T-cell (primary cell): ENCODE results near the gene ADGRD1. TPM values are rescaled to one million over a fixed set of nuclear protein-coding genes. Genes with fewer than 3 reads are reported as not detected.

Source experiments
- ATAC-seq, 4 experiments: fragments of 200-7000 bp in 3 of 4; fragments of 150-1000 bp in 1 of 4; cut with Tn5 transposase; replicated peaks in 1 of 4; 1 replicate in 3 of 4; 2 replicates in 1 of 4; pipeline ENCODE4 v1.10.0; 2021; ENCODE audit warnings: moderate library complexity in 3 of 4, mild to moderate bottlenecking in 2 of 4, moderate number of reproducible peaks in 1 of 4
- CTCF ChIA-PET, 2 donors: fragments of 300-600 bp; sonication (Branson Sonifier 250); formaldehyde crosslinking; loops; one replicate each; lab custom pipeline; 2022; ENCODE audit warnings: antibody characterized with exemption in 2 of 2; lab: Charles Lee
- POLR2A ChIA-PET, 2 donors: fragments of 300-600 bp; sonication (Branson Sonifier 250); formaldehyde crosslinking; loops; one replicate each; lab custom pipeline; 2022; ENCODE audit warnings: antibody characterized with exemption in 2 of 2; lab: Charles Lee
- DNase-seq, 35 experiments: peaks; one replicate each; pipeline versions ENCODE4 v3.0.0 to v3.0.0-alpha.2; 2013 to 2023
- H3K27ac ChIP-seq: one replicate; pipeline ENCODE4 v1.5.1; 2013; ENCODE audit warnings: low read length
- H3K27me3 ChIP-seq, 2 experiments: replicated peaks in 1 of 2; 1 replicate in 1 of 2; 2 replicates in 1 of 2; pipeline versions ENCODE4 v1.6.1 to v1.7.0; 2013; ENCODE audit warnings: low read length in 1 of 2, mixed read lengths in 1 of 2; ENCODE audit not compliant: control insufficient read depth in 2 of 2, insufficient read depth in 2 of 2; ENCODE audit errors: extremely low read depth in 1 of 2
- H3K36me3 ChIP-seq, 2 donors: 1 replicate in 1 of 2; 2 replicates in 1 of 2; pipeline versions ENCODE4 v1.6.1 to v1.7.0; 2013; ENCODE audit warnings: low read length in 1 of 2; ENCODE audit not compliant: control insufficient read depth in 2 of 2, insufficient read depth in 1 of 2; ENCODE audit errors: extremely low read depth in 1 of 2
- H3K4me1 ChIP-seq, 2 experiments: 1 replicate in 1 of 2; 2 replicates in 1 of 2; pipeline versions ENCODE4 v1.6.1 to v1.7.0; 2013; ENCODE audit warnings: low read length in 2 of 2, mixed read lengths in 1 of 2; ENCODE audit not compliant: insufficient read depth in 2 of 2, control insufficient read depth in 1 of 2; ENCODE audit errors: extremely low read depth in 1 of 2
- H3K4me3 ChIP-seq, 2 donors: 1 replicate in 1 of 2; 2 replicates in 1 of 2; pipeline versions ENCODE4 v1.5.1 to v1.7.0; 2013; ENCODE audit warnings: mild to moderate bottlenecking in 2 of 2, low read length in 1 of 2, moderate library complexity in 1 of 2; ENCODE audit not compliant: control insufficient read depth in 1 of 2; ENCODE audit errors: extremely low read depth in 1 of 2
- H3K9me3 ChIP-seq: 2 replicates; pipeline ENCODE4 v1.7.0; 2013
- H3K27ac Mint-ChIP-seq, 2 donors: one replicate each; pipeline ENCODE4 v1.8.0; 2020 to 2021; ENCODE audit warnings: mild to moderate bottlenecking in 2 of 2, mixed read lengths in 2 of 2
- H3K27me3 Mint-ChIP-seq, 2 donors: one replicate each; pipeline ENCODE4 v1.8.0; 2021 to 2022; ENCODE audit warnings: mixed read lengths in 2 of 2
- H3K36me3 Mint-ChIP-seq: one replicate; pipeline ENCODE4 v1.8.0; 2021; ENCODE audit warnings: mixed read lengths
- H3K4me1 Mint-ChIP-seq, 3 donors: one replicate each; pipeline ENCODE4 v1.8.0; 2020 to 2022; ENCODE audit warnings: mixed read lengths in 3 of 3, mild to moderate bottlenecking in 1 of 3
- H3K4me3 Mint-ChIP-seq, 3 donors: one replicate each; pipeline ENCODE4 v1.8.0; 2020 to 2022; ENCODE audit warnings: mild to moderate bottlenecking in 3 of 3, mixed read lengths in 3 of 3, moderate library complexity in 3 of 3
- H3K9me3 Mint-ChIP-seq, 3 donors: one replicate each; pipeline ENCODE4 v1.8.0; 2020 to 2022; ENCODE audit warnings: mixed read lengths in 3 of 3
- WGBS: methylation state at CpG from one replicate; pipeline ENCODE4 v1.1.5; 2013; ENCODE audit warnings: missing lambda C conversion rate; ENCODE audit not compliant: insufficient coverage; 5-methylcytosine and 5-hydroxymethylcytosine counted together
- total RNA-seq, 35 experiments: library from RNA in 6 of 35; stranded (reverse) in 6 of 35; fragments of 120-200 nt in 1 of 35; gene quantifications; one replicate each; pipeline versions ENCODE4 v1.2.1 to v1.2.4 and lab custom pipeline; 2013 to 2026

The ADGRD1 gene
- total RNA-seq, 5 donors from 2014 or later (not counting 1 experiment from before 2014, with no cell fraction given), result 0.29 to 1.1 (median 0.43) TPM; not detected in 1

DNA sequence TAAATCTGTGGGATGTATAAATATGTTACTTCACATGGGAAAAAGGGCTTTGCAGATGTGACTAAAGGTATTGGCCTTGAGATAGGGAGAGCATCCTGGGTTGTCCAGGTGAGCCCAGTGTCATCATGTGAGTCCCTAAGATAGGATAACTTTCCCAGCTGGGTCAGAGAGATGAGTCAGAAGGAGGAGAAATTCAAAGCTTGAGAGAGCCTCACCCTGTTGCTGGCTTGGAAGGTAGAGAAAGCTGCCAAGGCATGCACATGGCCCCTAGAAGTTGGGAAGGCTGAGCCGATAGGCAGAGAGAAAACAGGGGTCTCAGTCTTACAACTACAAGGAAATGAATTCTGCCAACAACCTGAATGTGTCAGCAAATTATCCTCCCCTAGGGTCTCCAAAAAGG lies 213.0 kb downstream of the ADGRD1 start:
- H3K27ac ChIP-seq, result no peak overlapping the region
- no peaks in the 10 kb centered on the region for H3K36me3 ChIP-seq
- DNase-seq, result no peak
- H3K4me3 ChIP-seq, result no peak overlapping the region
- H3K4me1 ChIP-seq, result no peaks in the 10 kb centered on the region
- Mint-ChIP-seq H3K4me3 (no peak overlapping the region), H3K27me3 (peaks cover 24 to 33% of the 10 kb centered on the region in 2 donors), H3K4me1 (no peaks in the 10 kb centered on the region), H3K9me3 (no peaks in the 10 kb centered on the region), H3K36me3 (no peaks in the 10 kb centered on the region), H3K27ac (no peak overlapping the region)
- ChIA-PET CTCF (no interaction called here), POLR2A (no interaction called here)
- no peaks in the 10 kb centered on the region for H3K9me3 ChIP-seq
- WGBS, result 100% methylated on average over 1 of the region's 1 CpG
- peaks cover 0 to 22% of the 10 kb centered on the region in 2 experiments for H3K27me3 ChIP-seq
- no peak for ATAC-seq

DNA sequence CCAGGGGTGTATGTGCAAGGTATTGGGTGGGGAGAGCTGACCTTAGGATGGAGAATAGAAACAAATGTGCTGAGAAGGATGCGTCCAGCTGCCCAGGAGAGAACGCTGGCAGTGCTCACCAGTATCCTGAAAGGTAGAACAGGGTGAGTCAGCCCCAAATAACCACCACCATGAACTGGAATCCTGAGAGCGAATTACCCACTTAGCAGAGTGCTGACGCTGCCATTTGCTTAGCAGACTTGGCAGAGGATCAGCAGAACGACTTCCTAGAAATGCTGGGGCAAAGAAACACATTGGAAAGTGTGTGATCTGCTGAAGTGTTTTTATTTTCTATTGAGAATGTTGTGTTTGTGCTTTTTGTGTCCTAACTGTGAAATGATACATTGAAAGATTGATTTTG lies 213.6 kb downstream of the ADGRD1 start:
- Mint-ChIP-seq H3K36me3 (no peaks in the 10 kb centered on the region), H3K9me3 (no peaks in the 10 kb centered on the region), H3K4me1 (no peaks in the 10 kb centered on the region), H3K27me3 (peaks cover 22 to 33% of the 10 kb centered on the region in 2 donors), H3K4me3 (no peak overlapping the region), H3K27ac (no peak overlapping the region)
- WGBS, result 52% methylated on average over 2 of the region's 5 CpGs
- no peak overlapping the region for H3K27ac ChIP-seq
- peaks cover 0 to 22% of the 10 kb centered on the region in 2 experiments for H3K27me3 ChIP-seq
- H3K4me1 ChIP-seq, result no peaks in the 10 kb centered on the region
- ChIA-PET POLR2A (no interaction called here), CTCF (no interaction called here)
- ATAC-seq (no peak), DNase-seq (no peak)
- no peaks in the 10 kb centered on the region for H3K36me3 ChIP-seq
- no peak overlapping the region for H3K4me3 ChIP-seq
- H3K9me3 ChIP-seq, result no peaks in the 10 kb centered on the region

DNA sequence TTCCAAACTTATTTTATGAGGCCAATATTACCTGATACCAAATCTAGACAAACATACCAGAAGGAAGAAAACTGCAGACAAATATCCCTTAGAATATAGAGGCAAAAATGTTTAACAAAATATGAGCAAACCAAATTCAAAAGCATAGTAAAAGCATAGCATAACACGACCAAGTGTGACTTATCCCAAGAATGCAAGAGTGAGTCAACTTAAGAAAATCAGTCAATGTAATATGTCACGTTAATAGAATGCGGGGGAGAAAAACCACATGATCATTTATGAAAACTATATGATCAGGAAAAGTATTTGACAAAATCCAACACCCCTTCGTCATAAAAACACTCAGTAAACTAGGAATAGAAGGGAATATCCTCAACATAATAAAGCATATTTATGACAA lies 217.3 kb downstream of the ADGRD1 start:
- Mint-ChIP-seq H3K4me3 (no peak overlapping the region), H3K36me3 (peaks cover 2% of the 10 kb centered on the region), H3K9me3 (peaks cover 5 to 18% (median 10%) of the 10 kb centered on the region in 3 donors), H3K27ac (no peak overlapping the region), H3K27me3 (peaks cover 13 to 28% of the 10 kb centered on the region in 2 donors), H3K4me1 (no peaks in the 10 kb centered on the region)
- no peaks in the 10 kb centered on the region for H3K36me3 ChIP-seq
- H3K4me1 ChIP-seq, result no peaks in the 10 kb centered on the region
- H3K4me3 ChIP-seq, result no peak overlapping the region
- ATAC-seq (no peak), DNase-seq (no peak)
- WGBS, result no CpG with 5 or more reads among the region's 4 CpGs
- H3K27me3 ChIP-seq, result peaks cover 0 to 17% of the 10 kb centered on the region in 2 experiments
- ChIA-PET POLR2A (no interaction called here), CTCF (interaction anchor here in 1 of 2 donors (1.0 kb wide), 1 partner anchor 16 kb away, joined by 3 read pairs; no protein-coding TSS in a partner anchor)
- no peak overlapping the region for H3K27ac ChIP-seq
- no peaks in the 10 kb centered on the region for H3K9me3 ChIP-seq

DNA sequence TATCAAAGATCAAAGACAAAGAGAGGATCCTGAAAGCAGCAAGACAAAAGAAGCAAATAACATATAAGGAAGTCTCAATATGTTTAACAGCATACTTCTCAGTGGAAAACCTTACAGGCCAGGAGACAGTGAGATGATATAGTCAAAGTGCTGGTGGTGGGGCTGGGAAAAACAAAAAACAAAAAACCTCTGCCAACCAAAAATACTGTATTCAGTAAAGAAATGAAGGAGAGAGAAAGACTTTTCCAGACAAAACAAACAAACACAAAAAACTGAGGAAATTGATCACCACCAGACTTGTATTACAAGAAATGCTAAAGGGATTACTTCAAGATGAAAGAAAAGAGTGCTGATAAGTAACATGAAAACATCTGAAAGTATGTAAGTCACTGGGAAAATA lies 221.2 kb downstream of the ADGRD1 start:
- ChIA-PET CTCF (no interaction called here), POLR2A (no interaction called here)
- no peak overlapping the region for H3K27ac ChIP-seq
- H3K9me3 ChIP-seq, result no peaks in the 10 kb centered on the region
- H3K36me3 Mint-ChIP-seq, result peaks cover 4% of the 10 kb centered on the region
- H3K27me3 ChIP-seq, result peaks cover 0 to 18% of the 10 kb centered on the region in 2 experiments
- H3K4me3 ChIP-seq, result no peak overlapping the region
- no peak for DNase-seq
- H3K4me1 Mint-ChIP-seq, result no peaks in the 10 kb centered on the region
- no peak for ATAC-seq
- no peaks in the 10 kb centered on the region for H3K4me1 ChIP-seq
- H3K27ac Mint-ChIP-seq, result no peak overlapping the region
- H3K4me3 Mint-ChIP-seq, result no peak overlapping the region
- no peaks in the 10 kb centered on the region for H3K36me3 ChIP-seq
- peaks cover 5 to 30% (median 15%) of the 10 kb centered on the region in 3 donors for H3K9me3 Mint-ChIP-seq
- H3K27me3 Mint-ChIP-seq, result peaks cover 12 to 18% of the 10 kb centered on the region in 2 donors

DNA sequence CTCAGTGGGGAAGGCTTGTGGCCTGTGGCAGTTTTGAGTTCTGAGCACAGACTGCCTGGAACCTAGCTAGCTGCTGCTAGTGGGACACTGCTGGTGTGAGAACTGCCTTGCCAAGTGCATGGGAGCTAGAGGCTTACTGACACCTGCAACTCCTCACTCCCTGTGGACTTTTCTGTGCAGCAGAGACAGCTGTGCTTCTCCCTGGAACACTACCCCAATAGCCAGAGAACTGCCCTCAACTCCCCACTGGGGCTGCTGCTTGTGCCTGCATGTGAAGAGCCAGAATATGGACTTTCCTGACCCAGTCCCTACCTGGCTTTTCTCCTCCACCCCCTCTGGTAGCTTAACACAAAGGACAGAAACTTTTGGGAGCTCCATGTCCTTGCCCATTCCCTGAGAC lies 222.6 kb downstream of the ADGRD1 start:
- no peaks in the 10 kb centered on the region for H3K9me3 ChIP-seq
- Mint-ChIP-seq H3K9me3 (peaks cover 5 to 30% (median 15%) of the 10 kb centered on the region in 3 donors), H3K36me3 (peaks cover 4% of the 10 kb centered on the region), H3K27me3 (peaks cover 14 to 17% of the 10 kb centered on the region in 2 donors), H3K4me3 (no peak overlapping the region), H3K27ac (no peak overlapping the region), H3K4me1 (no peaks in the 10 kb centered on the region)
- ChIA-PET CTCF (no interaction called here), POLR2A (no interaction called here)
- no peaks in the 10 kb centered on the region for H3K4me1 ChIP-seq
- no peak overlapping the region for H3K4me3 ChIP-seq
- no peak overlapping the region for H3K27ac ChIP-seq
- DNase-seq, result no peak
- no peak for ATAC-seq
- peaks cover 0 to 18% of the 10 kb centered on the region in 2 experiments for H3K27me3 ChIP-seq
- H3K36me3 ChIP-seq, result no peaks in the 10 kb centered on the region

DNA sequence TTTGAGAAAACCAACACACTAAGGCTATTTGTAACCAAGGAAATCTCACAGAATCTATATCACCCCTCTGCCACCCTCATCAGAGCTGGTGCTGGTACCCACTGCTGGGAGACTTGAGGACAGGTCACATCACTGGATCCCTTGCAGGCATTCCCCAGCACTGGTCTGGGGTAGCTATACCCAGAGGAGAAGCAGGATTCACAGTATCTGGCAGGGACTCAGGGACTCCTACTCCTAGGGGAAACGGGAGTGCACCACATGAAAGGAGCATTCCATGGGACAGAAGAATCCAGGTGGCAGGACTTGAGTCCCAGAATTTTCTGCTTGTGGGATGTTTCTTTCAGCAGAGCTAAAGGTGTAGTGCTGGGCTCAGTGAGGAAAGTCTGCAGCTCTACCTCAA lies 223.2 kb downstream of the ADGRD1 start:
- H3K27me3 Mint-ChIP-seq, result peaks cover 13 to 21% of the 10 kb centered on the region in 2 donors
- Histone ChIP-seq H3K4me3 (no peak overlapping the region), H3K27me3 (peaks cover 0 to 18% of the 10 kb centered on the region in 2 experiments), H3K27ac (no peak overlapping the region), H3K9me3 (no peaks in the 10 kb centered on the region), H3K4me1 (no peaks in the 10 kb centered on the region), H3K36me3 (no peaks in the 10 kb centered on the region)
- H3K27ac Mint-ChIP-seq, result no peak overlapping the region
- no peaks in the 10 kb centered on the region for H3K4me1 Mint-ChIP-seq
- ATAC-seq, result no peak
- H3K4me3 Mint-ChIP-seq, result no peak overlapping the region
- ChIA-PET CTCF (no interaction called here), POLR2A (no interaction called here)
- peaks cover 4% of the 10 kb centered on the region for H3K36me3 Mint-ChIP-seq
- peaks cover 5 to 30% (median 15%) of the 10 kb centered on the region in 3 donors for H3K9me3 Mint-ChIP-seq
- 100% methylated on average over 1 of the region's 1 CpG for WGBS
- DNase-seq, result no peak

DNA sequence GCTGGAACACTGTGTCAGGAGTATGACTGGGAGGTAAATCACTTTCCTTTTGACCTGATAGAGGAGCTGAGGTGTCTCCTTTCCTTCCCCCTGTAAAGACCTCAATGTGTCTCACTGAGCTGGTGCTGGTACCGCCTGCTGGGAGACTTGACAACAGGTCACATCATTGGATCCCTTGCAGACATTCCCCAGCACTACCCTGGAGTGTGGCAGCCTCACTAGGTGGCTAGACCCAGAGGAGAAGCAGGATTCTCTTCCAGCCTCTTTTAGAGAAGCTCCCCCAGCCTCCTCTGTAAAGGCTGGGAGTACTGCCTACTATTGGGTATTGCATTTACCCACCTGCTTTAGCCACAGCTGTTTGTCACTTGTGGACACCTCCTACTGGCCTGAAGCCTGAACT lies 223.9 kb downstream of the ADGRD1 start:
- Histone ChIP-seq H3K27me3 (peaks cover 0 to 18% of the 10 kb centered on the region in 2 experiments), H3K27ac (no peak overlapping the region), H3K36me3 (no peaks in the 10 kb centered on the region), H3K9me3 (no peaks in the 10 kb centered on the region), H3K4me1 (no peaks in the 10 kb centered on the region), H3K4me3 (no peak overlapping the region)
- 100% methylated on average over 1 of the region's 1 CpG for WGBS
- Mint-ChIP-seq H3K4me3 (no peak overlapping the region), H3K36me3 (peaks cover 4% of the 10 kb centered on the region), H3K4me1 (no peaks in the 10 kb centered on the region), H3K27me3 (peaks cover 13 to 21% of the 10 kb centered on the region in 2 donors), H3K27ac (no peak overlapping the region), H3K9me3 (peaks cover 5 to 30% (median 15%) of the 10 kb centered on the region in 3 donors)
- DNase-seq, result no peak
- ChIA-PET POLR2A (no interaction called here), CTCF (no interaction called here)
- no peak for ATAC-seq
